HG03066 (cell line): ENCODE results near the gene H19.

Experiments used
- ATAC-seq: cut with Tn5 transposase; IDR thresholded peaks from one replicate; pipeline ENCODE4 v1.9.1; 2021; ENCODE audit warnings: low read depth; ENCODE audit not compliant: unreplicated experiment

Gene H19

DNA sequence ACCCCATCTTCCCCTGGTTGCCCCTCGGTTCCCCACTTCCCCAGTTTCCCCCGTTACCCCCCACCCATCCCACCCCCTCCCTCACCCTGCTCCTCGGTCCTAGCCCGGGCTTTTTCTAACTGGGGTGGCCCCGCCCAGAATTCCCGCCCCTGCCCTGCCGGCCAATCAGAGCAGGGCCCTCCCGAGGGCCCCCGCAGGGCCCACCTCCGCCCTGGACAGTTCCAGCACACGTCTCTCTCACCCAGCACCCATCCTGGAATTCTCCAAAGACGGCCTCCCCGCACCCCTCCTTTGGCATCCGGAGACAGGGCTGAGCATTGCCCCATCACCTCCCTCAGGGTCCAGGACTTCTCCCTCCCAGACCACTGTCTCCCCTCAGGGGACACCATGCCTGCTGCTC, at the start of gene H19:
Gene H19, minus strand, starts transcription at position 88 of the 400 bp plus-strand sequence.
- no peak for ATAC-seq

DNA sequence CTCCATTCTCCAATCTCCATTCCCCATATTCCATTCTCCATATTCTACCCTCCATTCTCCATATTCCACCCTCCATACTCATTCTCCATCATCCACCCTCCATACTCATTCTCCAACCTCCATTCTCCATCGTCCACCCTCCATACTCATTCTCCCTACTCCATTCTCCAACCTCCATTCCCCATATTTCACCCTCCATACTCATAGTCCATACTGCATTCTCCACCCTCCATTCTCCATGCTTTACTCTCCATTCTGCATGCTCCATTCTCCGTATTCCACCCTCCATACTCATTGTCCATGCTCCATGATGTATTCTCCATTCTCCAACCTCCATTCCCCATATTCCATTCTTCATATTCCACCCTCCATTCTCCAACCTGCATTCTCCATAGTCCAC, 44.3 kb upstream of the H19 start:
- ATAC-seq: no peak

DNA sequence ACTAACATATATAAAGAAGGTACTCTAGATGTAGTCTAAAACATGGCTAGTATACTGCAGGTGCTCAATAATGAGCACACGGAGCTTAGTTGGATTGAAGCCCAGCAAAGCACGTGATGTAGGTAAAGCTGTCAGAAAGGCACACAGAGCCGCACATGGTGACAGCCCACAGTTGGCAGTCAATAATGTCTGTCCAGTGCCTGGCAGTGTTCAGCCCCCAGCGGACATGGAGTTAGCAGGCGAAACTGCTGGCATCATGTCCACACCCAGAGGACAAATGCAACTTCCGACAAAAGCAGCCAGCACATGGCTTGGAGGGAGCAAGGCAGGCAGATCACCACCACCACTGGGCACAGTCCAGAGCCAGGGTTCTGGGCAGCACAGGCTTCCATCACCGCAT, 43.5 kb upstream of the H19 start:
- no peak for ATAC-seq

DNA sequence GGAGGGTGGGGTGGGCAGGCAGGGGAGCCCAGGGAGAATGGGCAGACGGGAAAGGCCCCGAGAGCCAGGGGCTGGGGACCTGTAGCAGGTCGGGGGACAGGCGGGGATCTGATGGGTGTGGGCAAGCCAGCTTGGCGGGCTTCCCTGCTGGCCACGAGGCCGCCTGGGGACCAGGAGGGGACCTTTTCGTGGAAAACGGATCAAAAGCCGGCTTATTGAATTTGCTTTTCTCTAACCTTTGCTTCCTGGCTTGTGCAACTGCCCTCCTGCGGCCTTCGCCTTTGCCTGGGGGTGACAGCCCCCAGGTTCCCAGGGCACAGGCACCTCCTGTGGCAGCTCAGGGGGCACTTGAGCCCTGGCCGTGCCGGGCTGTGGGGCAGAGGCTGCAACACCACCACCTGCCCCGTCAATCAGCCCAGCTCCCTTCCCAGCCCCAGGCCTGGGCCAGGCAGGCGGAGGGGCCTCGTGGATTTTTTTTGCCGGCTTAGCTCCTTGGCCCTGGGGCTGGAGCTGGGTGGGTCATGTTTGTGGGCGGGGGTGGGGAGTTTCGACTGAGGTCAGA, 41.6 kb upstream of the H19 start:
- ATAC-seq: no peak

DNA sequence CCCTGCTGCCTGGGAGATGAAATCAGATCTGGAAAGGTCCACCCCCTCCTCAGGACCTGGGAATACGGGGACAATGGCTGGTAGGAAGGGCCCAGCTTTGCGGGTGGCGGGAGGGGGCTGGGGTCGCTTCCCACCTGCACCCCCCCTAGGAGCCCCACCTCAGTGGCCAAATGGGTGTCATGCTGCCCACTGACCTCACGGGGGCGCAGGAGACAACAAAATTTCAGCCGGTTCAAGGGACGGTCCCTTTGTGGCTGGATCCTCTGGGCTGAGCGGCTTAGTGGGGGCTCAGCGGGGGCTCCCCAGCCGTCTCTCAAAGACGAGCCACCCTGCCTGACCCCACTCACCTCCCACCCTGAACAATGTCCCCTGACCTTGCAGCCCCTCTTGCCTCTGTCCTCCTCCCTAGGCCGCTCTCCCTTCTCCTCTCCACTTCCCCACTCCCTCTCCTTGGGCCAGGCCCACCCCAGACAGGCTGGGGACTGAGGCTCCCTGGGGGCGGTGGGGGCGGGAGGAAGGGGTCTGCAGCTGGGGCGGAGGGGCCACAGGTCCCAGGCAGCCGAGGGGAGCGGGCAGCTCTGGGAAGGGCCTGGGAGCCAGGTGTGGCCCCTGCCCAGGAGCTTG, 39.3 kb upstream of the H19 start:
- ATAC-seq: no peak

DNA sequence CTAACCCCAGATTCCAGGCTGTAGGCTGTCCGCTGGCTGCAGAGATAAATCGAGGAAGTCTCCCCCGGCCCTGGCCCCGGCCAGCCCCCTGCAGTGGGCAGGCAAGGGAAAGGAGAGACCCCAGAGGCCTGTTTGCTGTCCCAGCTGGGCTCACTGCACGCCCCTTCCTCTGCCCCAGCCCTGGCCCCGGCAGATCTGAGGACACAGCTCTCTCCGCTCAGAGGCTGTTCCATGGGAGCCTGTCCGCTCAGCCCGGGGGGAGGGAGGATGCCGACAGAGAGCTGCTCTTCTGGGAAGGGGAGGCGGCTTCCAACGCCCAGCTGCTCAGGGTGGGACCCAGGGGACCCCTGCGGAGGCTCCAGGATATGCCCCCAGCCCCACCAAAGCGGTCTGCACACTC, 37.7 kb upstream of the H19 start:
- no peak for ATAC-seq

DNA sequence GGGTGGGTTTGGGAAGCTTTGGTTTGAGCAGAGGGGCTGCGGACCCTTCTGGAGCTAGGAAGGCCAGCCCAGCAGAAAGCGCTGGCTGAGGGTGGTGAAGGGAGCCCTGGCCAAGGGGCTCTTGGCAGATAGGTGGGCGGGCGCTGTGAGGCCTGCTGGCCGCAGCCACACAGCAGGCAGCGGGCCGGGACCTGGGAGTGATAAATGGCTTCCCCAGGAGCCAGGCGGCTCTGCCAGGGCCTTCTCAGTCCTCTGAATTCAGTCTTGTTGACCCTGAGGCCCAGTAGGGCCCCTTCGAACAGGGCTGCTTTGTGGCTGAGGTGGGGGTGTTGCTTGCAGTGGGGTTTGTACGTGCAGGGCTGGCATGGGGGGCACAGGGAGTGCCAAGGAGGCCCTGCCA, 33.4 kb upstream of the H19 start:
- no peak for ATAC-seq

DNA sequence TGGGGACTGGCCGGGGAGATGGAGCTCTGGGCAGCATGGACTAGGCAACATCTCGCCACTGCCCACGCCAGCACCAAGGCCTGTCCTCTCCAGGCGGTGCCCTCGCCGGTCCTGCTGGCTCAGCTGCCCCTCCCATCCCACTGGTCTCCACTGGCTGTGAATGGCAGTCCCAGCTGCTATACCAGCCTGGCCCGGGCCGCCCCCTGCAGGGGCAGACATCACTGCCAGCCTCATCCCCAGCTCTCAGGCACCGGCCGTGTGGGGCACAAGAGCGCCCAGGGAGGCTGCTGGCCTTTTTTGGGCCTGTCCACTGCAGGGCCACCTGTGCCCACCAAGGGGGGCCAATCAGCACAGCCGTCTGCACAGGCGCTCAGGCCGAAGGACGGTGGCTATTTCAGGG, 30.1 kb upstream of the H19 start:
- no peak for ATAC-seq

DNA sequence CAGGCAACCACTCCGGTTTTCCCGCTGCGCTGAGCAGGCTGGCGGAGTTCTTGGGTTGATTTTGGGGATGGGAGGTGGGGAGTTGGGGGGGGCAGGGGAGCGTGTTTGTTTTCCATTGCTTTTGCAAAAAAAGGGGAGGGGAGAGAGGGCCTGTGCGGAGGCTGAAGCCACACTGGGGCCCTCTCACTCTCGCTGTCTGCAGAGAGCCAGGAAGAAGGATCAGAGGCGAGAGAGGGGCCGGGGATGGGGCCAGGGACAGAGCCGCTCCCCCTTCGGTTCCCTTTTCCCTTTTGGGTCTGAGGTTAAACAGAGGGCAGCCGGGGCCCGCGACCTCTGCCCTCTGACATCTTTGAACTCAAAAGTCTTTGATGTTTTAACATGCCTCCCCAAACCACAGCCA, 17.4 kb upstream of the H19 start:
- ATAC-seq: no peak

DNA sequence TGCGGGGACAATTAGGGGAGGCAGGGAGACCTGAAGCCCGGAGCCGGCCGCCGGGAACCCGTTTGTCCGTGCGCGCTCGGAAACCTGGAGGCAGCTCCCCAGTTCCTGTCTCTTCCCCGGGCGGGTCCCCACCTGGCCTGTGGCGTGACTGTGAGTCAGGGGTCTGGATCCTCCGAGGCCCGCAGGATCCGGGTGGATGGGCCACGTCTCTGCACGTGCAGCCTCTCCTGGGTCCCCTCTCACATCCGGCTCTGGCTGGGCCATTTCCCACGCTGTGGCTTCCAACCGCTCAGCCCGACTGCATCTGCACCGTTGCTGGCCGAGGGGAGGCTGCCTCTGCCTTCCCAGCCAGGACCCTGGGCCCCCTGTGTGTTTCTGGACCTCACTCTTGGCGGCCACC, 14.8 kb upstream of the H19 start:
- ATAC-seq: no peak

DNA sequence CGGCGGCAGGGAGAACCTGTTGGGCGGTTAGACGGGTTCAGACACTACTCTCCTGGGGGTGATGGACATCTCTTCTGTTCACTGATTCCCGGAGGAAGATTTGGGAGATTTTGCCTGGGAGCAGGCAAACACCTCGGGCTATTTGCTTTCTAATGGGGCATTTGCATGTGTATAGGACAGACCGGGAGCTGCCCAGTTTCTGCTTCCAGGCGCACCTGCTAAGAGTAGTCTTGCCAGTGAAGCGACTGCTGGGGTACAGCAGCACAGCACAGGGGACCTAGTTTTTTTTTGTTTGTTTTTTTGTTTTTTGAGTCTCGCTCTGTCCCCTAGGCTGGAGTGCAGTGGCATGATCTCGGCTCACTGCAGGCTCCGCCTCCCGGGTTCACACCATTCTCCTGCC, 6.8 kb upstream of the H19 start:
- ATAC-seq: no peak

DNA sequence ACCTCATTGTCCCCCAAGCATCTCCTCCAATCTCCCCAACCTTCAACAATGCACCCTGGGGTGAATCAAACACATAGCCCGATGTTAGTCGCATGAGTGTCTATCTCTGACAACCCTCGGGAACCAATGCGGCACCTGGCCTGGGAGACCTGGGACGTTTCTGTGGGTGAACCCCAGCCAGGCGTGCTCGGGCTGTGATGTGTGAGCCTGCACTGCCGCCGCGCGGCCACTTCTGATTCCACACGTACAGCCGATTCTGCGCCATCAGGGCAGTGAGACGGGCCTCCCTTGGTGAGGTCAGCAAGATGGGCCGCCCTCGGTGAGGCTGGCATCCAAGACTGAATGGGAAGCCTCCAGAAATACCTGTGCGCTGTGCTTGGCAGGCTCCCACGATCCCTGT, 5.2 kb upstream of the H19 start:
- no peak for ATAC-seq

DNA sequence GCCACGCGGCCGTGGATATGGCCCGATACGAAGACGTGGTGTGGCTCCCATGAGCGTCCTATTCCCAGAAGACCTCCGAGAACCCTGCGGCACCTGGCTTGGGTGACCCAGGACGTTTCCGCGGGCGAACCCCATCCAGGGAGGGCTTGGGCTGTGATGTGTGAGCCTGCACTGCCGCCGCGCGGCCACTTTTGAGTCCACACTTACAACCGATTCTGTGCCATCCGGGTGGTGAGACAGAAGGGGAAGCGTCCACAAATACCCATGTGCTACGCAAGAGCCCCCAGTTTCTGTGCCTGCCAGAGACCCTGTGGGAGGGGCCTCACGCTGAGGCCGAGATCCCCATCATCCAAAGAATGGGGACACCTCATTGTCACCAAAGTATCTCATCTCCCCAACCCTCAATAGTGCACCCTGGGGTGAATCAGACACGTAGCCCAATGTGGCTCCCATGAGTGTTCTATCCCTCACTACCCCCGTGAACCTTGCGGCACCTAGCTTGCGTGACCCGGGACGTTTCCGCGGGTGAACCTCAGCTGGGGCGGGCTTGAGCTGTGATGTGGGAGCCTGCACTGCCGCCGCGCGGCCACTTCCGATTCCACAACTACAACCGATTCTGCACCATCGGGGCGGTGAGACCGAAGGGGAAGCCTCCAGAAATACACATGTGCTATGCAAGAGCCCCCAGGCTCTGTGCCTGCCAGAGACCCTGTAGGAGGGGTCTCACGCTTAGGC, 4.6 kb upstream of the H19 start:
- no peak for ATAC-seq

DNA sequence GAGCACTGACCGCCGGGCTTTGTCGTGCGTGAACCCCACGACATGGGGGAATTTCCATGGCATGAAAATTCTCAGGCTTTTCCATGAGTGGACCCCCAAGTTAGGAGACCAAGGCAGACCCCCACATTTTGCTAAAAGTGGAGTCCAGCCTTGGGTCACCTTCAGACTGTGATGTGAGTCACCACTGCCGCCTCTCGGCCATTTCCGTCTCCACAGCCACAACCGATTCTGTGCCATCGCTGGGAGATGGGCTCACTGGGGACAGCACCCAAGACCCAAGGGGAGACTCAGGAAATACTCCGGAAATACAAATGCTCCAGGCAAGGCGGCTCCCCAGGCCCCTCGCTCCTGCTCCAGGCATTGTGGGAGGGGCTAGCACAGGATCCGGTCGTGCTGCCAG, 1.2 kb upstream of the H19 start:
- ATAC-seq: no peak

DNA sequence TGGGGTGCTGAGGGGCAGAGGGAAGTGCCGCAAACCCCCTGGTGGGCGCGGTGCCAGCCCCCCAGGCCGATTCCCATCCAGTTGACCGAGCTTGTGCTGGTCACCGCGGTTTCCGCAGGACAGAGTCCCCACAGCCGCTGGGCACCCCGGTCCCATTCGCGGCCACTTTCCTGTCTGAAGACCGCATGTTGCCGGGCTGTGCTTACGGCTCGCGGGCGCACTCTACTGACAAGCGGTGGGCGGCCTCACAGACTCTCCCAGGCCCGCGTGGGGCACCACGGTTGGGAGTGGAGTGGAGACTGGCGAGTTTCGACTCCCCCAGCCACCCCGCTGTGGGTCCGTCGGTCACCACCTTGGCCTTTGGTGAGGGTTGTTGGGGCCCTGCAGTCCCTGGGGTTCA, 648 bp upstream of the H19 start:
- no peak for ATAC-seq

DNA sequence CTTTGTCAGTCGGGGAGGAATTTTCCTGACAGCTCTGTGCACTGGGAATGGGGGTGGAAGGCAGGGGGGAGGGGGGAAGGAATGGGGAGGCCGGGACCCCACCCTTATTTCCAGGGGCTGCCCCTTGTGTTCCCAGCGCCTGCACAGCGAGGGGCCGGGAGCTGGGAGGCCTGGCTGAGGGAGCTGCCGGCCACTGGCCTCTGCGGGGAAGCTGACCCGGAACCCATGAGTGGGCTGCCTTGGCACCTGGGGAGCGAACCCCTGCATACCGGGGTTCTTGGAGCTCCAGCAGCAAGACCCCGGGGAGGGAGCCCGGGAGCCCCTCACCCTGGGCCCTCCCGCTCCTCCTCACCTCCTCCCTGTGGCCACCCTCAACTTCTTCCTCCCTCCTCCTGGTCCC, 3.5 kb downstream of the H19 start:
- ATAC-seq: no peak

DNA sequence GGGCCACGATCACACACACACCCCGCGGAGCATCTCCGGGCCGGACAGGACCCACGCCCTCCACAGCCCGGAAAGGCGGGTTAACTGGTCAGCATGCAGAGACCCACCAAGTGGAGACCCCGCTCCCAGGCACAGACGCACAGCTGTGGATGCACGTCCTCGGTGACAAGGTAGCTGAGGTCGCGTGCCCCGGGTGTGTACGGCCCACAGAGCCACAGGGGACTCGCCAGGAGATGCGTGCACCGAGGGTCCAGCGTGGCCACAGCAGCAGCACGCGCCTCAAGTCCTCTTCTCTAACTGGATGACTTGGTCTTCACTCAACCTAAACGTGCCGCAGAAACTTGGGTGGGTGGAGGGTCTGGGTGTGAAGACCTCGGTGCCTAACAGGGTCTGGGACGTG, 5.5 kb downstream of the H19 start:
- ATAC-seq: no peak

DNA sequence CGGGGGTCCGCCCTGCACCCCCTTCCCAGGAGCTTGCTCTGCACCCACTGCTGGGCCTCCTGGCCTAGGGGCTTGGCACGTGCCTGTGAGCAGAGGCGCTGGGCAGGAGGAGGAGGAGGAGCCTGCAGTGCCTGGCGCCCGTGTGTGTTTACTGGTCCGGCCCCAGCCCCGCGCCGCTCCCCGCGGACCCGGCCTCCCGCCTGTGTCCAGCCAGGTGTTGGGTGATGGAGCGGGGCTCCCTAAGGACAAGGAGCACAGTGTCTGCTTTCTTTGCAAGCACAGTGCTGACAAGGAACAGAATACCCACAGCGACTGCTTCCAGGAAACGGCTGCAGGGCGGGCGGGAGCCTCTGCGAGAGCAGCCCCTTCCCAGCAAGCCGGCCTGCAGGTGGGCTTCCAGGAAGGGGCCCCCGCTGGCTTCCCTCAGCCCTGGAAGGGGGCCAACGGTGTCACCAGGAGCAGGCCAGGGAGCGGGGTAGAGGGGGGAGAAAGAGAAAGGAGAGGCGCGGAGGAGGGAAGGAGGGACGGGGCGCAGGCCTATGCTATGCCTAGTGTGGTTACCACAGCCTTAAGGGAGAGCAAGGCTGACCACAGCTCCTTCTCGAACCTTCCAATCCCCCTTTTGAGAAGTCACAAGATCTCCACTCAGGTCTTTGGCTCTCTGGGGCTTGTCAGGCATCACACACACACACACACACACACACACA, 6.6 kb downstream of the H19 start:
- ATAC-seq: no peak

DNA sequence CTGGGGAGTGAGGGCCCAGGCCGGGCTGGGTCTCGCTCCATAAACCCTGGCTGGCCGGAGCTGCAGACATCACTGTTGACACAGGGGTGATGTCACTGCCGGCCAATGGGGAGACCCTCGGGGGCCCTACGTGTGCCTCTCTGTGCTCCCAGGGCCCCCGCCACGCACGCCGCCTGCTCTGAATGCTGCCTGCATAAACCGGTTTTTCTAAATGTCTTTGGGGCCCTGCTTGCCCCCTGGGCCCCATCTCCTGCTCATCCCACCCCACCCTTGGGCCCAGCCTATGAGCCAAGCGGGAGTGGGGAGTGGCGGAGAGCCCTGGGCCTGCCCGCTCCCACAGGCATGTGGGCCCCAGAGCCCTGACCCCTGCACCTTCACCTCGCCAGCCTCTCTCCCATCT, 7.7 kb downstream of the H19 start:
- no peak for ATAC-seq

DNA sequence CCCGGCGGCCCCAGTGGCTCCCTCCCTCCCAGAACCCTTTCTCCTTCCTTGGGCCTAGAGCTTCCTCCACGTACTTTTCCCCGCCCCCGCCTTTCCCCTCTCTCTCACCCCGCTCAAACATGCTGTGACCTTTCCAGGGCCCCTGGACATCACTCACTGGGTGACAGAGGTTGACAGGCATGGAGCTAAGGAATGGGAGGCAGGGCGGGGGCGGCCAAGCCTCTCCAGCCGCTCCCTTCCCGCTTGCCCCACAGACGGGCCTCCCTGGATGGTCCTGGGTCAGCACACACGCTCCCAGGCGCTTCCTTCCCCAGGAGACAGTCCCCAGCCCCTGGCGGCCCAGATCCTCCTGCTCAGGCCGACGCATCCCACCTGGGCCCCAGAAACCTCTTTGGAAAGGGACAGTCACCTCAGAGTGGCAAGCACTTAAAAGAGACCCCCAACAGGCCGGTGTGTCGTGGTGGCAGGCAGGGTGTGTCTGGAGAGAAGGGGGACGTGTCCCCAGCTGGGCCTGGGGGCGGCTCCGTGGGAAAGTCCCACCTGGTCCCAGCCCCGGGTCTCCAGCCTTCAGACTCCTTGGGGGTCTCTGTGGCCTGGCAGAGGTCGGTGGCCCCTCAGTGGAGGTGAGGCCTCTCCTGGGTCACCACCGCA, 8.8 kb downstream of the H19 start:
- ATAC-seq: no peak

DNA sequence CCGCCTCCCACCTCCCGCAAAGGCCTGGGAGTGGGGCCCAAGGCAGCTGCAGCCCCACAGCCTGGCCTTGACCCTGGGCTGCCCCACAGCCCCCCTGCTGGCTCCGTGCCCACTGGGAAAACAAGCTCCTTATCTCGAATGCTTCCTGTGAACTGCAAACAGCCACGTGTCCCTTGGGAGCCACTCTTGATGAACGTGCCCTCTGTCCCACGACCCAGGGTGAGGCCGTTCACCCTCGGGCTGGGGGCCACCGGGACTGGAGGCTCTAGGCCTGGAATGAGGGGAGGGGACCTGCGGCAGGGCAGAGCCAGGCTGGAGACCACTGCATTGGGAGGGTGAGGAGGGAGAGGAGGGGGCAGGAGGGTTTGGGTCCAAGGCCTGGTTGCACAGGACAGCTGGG, 9.5 kb downstream of the H19 start:
- ATAC-seq: no peak
